Mucosa of stomach (tissue), 1 donor: ENCODE results near the gene CNR2.
"Not testable (repeated sequence)": the region's sequence is repeated elsewhere in the genome, so short reads cannot be mapped to it uniquely, and the experiment has no call there.

Source experiments
- H3K27me3 ChIP-seq: one replicate; pipeline ENCODE4 v1.7.0; 2013; ENCODE audit warnings: mild to moderate bottlenecking, low read length; ENCODE audit not compliant: control insufficient read depth, insufficient read depth
- H3K36me3 ChIP-seq: one replicate; pipeline ENCODE4 v1.7.0; 2013; ENCODE audit warnings: low read length; ENCODE audit not compliant: control insufficient read depth, insufficient read depth
- H3K4me1 ChIP-seq: one replicate; pipeline ENCODE4 v1.7.0; 2013; ENCODE audit warnings: mild to moderate bottlenecking, low read length; ENCODE audit not compliant: control insufficient read depth, insufficient read depth
- H3K4me3 ChIP-seq: one replicate; pipeline ENCODE4 v1.7.0; 2013; ENCODE audit warnings: low read length
- H3K9ac ChIP-seq: one replicate; pipeline ENCODE4 v1.7.0; 2013; ENCODE audit warnings: mild to moderate bottlenecking, low read length, moderate library complexity
- H3K9me3 ChIP-seq: one replicate; pipeline ENCODE4 v1.7.0; 2013; ENCODE audit warnings: mild to moderate bottlenecking, low read length, moderate library complexity; ENCODE audit not compliant: control insufficient read depth
- donor health status: Pancreatic carcinoma.

CNR2 gene

GRCh38 chr1:23868557-23869016, 44.6 kb downstream of the CNR2 start:
- Histone ChIP-seq H3K9me3 (no peaks in the 10 kb centered on the region), H3K36me3 (no peaks in the 10 kb centered on the region), H3K9ac (peak overlapping the region; percentile 68), H3K4me1 (peaks cover 20% of the 10 kb centered on the region), H3K27me3 (no peaks in the 10 kb centered on the region), H3K4me3 (peak overlapping the region; percentile 45)

- H3K4me1 ChIP-seq: peaks cover 20% of the 10 kb centered on the region
Measured at GRCh38 chr1:23867895-23868556, 45.1 kb downstream of the CNR2 start, which contains the start of gene FUCA1. TSS of gene FUCA1 (minus strand) at chr1:23868290. CDS start at chr1:23868286, 4 bp downstream.

GRCh38 chr1:23867542-23867894, 45.6 kb downstream of the CNR2 start:
- no peaks in the 10 kb centered on the region for H3K36me3 ChIP-seq
- no peaks in the 10 kb centered on the region for H3K9me3 ChIP-seq
- peak overlapping the region; percentile 45 for H3K4me3 ChIP-seq
- H3K4me1 ChIP-seq: peaks cover 20% of the 10 kb centered on the region
- no peaks in the 10 kb centered on the region for H3K27me3 ChIP-seq
- peak overlapping the region; percentile 68 for H3K9ac ChIP-seq

More at GRCh38 chr1:23867895-23868556, 45.1 kb downstream of the CNR2 start, which contains the start of gene FUCA1:
- Histone ChIP-seq H3K4me3 (peak within 1 kb of the TSS; percentile 45), H3K9me3 (no peaks in the 10 kb centered on the region), H3K9ac (peak within 1 kb of the TSS; percentile 68), H3K36me3 (no peaks in the 10 kb centered on the region), H3K27me3 (no peaks in the 10 kb centered on the region)

- no peak overlapping the region for H3K4me3 ChIP-seq
- H3K4me1 ChIP-seq: peaks cover 20% of the 10 kb centered on the region
- no peaks in the 10 kb centered on the region for H3K9me3 ChIP-seq
- H3K27me3 ChIP-seq: no peaks in the 10 kb centered on the region
- H3K36me3 ChIP-seq: no peaks in the 10 kb centered on the region
- H3K9ac ChIP-seq: no peak overlapping the region
Measured at GRCh38 chr1:23865543-23865930, 47.6 kb downstream of the CNR2 start.

- Histone ChIP-seq H3K36me3 (no peaks in the 10 kb centered on the region), H3K4me1 (peaks cover 20% of the 10 kb centered on the region), H3K27me3 (no peaks in the 10 kb centered on the region), H3K9ac (no peak overlapping the region), H3K4me3 (no peak overlapping the region), H3K9me3 (no peaks in the 10 kb centered on the region)
Measured at GRCh38 chr1:23864801-23865542, 48.2 kb downstream of the CNR2 start.

- Histone ChIP-seq H3K9me3 (no peaks in the 10 kb centered on the region), H3K4me1 (peaks cover 20% of the 10 kb centered on the region), H3K9ac (no peak overlapping the region), H3K4me3 (no peak overlapping the region), H3K27me3 (no peaks in the 10 kb centered on the region), H3K36me3 (no peaks in the 10 kb centered on the region)
Measured at GRCh38 chr1:23862640-23863039, 50.5 kb downstream of the CNR2 start.

- Histone ChIP-seq H3K4me1 (no peaks in the 10 kb centered on the region), H3K9ac (no peak overlapping the region), H3K27me3 (no peaks in the 10 kb centered on the region), H3K4me3 (no peak overlapping the region), H3K9me3 (no peaks in the 10 kb centered on the region), H3K36me3 (no peaks in the 10 kb centered on the region)
Measured at GRCh38 chr1:23854568-23854967, 58.6 kb downstream of the CNR2 start.

- not testable (repeated sequence) for H3K9ac ChIP-seq, H3K4me3 ChIP-seq, H3K27me3 ChIP-seq, H3K9me3 ChIP-seq, H3K36me3 ChIP-seq, H3K4me1 ChIP-seq
Measured at GRCh38 chr1:23853124-23853523, 60.0 kb downstream of the CNR2 start.

GRCh38 chr1:23851406-23851805, 61.8 kb downstream of the CNR2 start:
- H3K4me3 ChIP-seq, H3K9me3 ChIP-seq, H3K36me3 ChIP-seq, H3K4me1 ChIP-seq, H3K9ac ChIP-seq, H3K27me3 ChIP-seq: not testable (repeated sequence)

- no peak overlapping the region for H3K4me3 ChIP-seq
Measured at GRCh38 chr1:23848673-23849616, 64.2 kb downstream of the CNR2 start.

GRCh38 chr1:23847482-23848095, 65.6 kb downstream of the CNR2 start:
- not testable (repeated sequence) for H3K9me3 ChIP-seq, H3K27me3 ChIP-seq, H3K4me3 ChIP-seq, H3K9ac ChIP-seq, H3K4me1 ChIP-seq, H3K36me3 ChIP-seq

More at GRCh38 chr1:23848673-23849616, 64.2 kb downstream of the CNR2 start:
- Histone ChIP-seq H3K9ac (no peak overlapping the region), H3K27me3 (no peaks in the 10 kb centered on the region), H3K9me3 (no peaks in the 10 kb centered on the region), H3K36me3 (peaks cover 8% of the 10 kb centered on the region), H3K4me1 (no peaks in the 10 kb centered on the region)
